Peyer's patch (tissue), 4 donors: ENCODE measurements around the gene LASP1NB.

Experiments used
- POLR2A ChIP-seq, 2 donors: fragments of 450-650 bp; IDR thresholded peaks; one replicate each; pipeline ENCODE4 v1.5.1; 2017; ENCODE audit warnings: antibody characterized with exemption in 2 of 2, mild to moderate bottlenecking in 2 of 2, moderate library complexity in 2 of 2
- TF ChIP-seq, protein P1 (sequence below), 6 experiments: fragments of 450-650 bp in 4 of 6; fragments of 200-600 bp in 2 of 6; sonication (generic) in 1 of 6; IDR thresholded peaks; one replicate each; pipeline ENCODE4 v1.5.1; 2017 to 2019; ENCODE audit warnings: antibody characterized with exemption in 6 of 6, mild to moderate bottlenecking in 3 of 6, moderate library complexity in 1 of 6

DNA sequence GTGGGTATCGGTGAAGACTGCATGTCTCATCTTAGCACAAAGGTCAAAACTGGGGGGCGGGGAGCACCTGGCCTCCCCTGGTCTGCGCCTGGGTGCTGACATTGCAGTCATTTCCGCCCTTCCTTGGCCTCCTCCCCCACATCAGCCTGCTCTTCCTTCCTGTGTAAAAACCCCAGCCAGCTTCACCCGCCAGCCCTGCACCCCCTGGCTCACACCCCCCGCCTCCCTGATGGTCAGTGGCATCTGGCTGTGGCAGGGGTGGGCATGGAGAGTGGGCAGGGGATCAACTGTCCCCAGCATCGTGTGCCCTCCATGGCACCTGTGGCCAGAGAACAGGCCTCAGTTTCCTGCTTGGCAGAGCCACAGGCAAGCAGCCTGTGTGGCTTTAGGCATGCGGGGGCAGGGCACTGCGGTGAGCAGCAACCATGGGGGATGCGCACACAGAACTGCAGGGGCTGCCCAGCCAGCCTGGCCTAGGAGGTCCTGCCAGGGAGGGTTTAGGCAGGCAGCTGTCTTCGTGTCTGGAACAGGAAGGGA is 26.5 kb upstream of the LASP1NB start:
- TF ChIP-seq, protein P1, sequence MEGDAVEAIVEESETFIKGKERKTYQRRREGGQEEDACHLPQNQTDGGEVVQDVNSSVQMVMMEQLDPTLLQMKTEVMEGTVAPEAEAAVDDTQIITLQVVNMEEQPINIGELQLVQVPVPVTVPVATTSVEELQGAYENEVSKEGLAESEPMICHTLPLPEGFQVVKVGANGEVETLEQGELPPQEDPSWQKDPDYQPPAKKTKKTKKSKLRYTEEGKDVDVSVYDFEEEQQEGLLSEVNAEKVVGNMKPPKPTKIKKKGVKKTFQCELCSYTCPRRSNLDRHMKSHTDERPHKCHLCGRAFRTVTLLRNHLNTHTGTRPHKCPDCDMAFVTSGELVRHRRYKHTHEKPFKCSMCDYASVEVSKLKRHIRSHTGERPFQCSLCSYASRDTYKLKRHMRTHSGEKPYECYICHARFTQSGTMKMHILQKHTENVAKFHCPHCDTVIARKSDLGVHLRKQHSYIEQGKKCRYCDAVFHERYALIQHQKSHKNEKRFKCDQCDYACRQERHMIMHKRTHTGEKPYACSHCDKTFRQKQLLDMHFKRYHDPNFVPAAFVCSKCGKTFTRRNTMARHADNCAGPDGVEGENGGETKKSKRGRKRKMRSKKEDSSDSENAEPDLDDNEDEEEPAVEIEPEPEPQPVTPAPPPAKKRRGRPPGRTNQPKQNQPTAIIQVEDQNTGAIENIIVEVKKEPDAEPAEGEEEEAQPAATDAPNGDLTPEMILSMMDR (IDR thresholded peaks at IDR 0.05) = no peak
- TF ChIP-seq POLR2A (IDR thresholded peaks at IDR 0.05) = no peak
